HepG2 (cell line): ENCODE measurements around the gene SETD1A. TPM values are rescaled to one million over a fixed set of nuclear protein-coding genes. Genes with fewer than 3 reads are reported as not detected.

Source experiments
- ATAD3A ChIP-seq: sonication (generic); formaldehyde crosslinking; IDR thresholded peaks from 2 replicates; pipeline ENCODE4 v1.4.0; 2020; ENCODE audit warnings: missing genetic modification reagents
- BRF2 ChIP-seq: sonication (generic); formaldehyde crosslinking; IDR thresholded peaks from 2 replicates; pipeline ENCODE4 v1.8.1; 2022; ENCODE audit warnings: mild to moderate bottlenecking, missing genetic modification reagents
- FOXK2 ChIP-seq: fragments of 450-650 bp; IDR thresholded peaks from 2 replicates; pipeline ENCODE4 v1.6.1; 2016
- FOXO1 ChIP-seq: sonication (generic); formaldehyde crosslinking; IDR thresholded peaks from 2 replicates; pipeline ENCODE4 v1.4.0; 2020; ENCODE audit warnings: missing genetic modification reagents
- HDAC6 ChIP-seq: fragments of 200-600 bp; sonication (generic); IDR thresholded peaks from 2 replicates; pipeline ENCODE4 v1.7.0; 2017; ENCODE audit warnings: mild to moderate bottlenecking, antibody characterized with exemption, low read length, low read depth
- HHEX ChIP-seq: IDR thresholded peaks from 2 replicates; pipeline ENCODE4 v1.6.1; 2016; ENCODE audit warnings: control low read depth
- HOMEZ ChIP-seq: IDR thresholded peaks from 2 replicates; pipeline ENCODE4 v1.6.1; 2016; ENCODE audit warnings: low read depth
- MIER2 ChIP-seq: IDR thresholded peaks from 2 replicates; pipeline ENCODE4 v1.6.1; 2016; ENCODE audit warnings: missing biosample characterization, missing genetic modification reagents
- RARA ChIP-seq: IDR thresholded peaks from 2 replicates; pipeline ENCODE4 v1.6.1; 2016; ENCODE audit warnings: missing genetic modification reagents, missing compliant biosample characterization
- RBFOX2 ChIP-seq: fragments of 200-400 bp; formaldehyde crosslinking; IDR thresholded peaks from 2 replicates; pipeline ENCODE4 v1.6.1; 2017; ENCODE audit warnings: low read depth, mild to moderate bottlenecking, low read length
- RBM22 ChIP-seq: fragments of 200-400 bp; formaldehyde crosslinking; optimal IDR thresholded peaks from 2 replicates; pipeline ENCODE3; 2017; ENCODE audit warnings: mild to moderate bottlenecking, low read length, moderate library complexity
- RNF2 ChIP-seq: fragments of 450-650 bp; conservative IDR thresholded peaks from 2 replicates; pipeline ENCODE4 v1.6.1; 2016; ENCODE audit warnings: low read depth
- SKI ChIP-seq: fragments of 450-650 bp; IDR thresholded peaks from one replicate; pipeline ENCODE4 v1.6.1; 2018; ENCODE audit warnings: mild to moderate bottlenecking; ENCODE audit not compliant: partially characterized antibody
- THRA ChIP-seq: sonication (generic); formaldehyde crosslinking; IDR thresholded peaks from 2 replicates; pipeline ENCODE4 v1.4.0; 2020; ENCODE audit warnings: missing genetic modification reagents, borderline replicate concordance
- ZBTB10 ChIP-seq: sonication (generic); formaldehyde crosslinking; IDR thresholded peaks from 2 replicates; pipeline ENCODE4 v1.4.0; 2020; ENCODE audit warnings: missing genetic modification reagents, borderline replicate concordance
- ZFP36L1 ChIP-seq: sonication (generic); formaldehyde crosslinking; IDR thresholded peaks from 2 replicates; pipeline ENCODE4 v1.8.0; 2022; ENCODE audit warnings: mild to moderate bottlenecking, missing genetic modification reagents, moderate library complexity
- ZNF317 ChIP-seq: sonication (generic); formaldehyde crosslinking; IDR thresholded peaks from 2 replicates; pipeline ENCODE4 v1.5.0; 2020; ENCODE audit warnings: mild to moderate bottlenecking, missing genetic modification reagents
- ZNF44 ChIP-seq: sonication (generic); formaldehyde crosslinking; IDR thresholded peaks from 2 replicates; pipeline ENCODE4 v1.5.1; 2020; ENCODE audit warnings: mild to moderate bottlenecking, missing genetic modification reagents
- ZNF451 ChIP-seq: sonication (generic); formaldehyde crosslinking; IDR thresholded peaks from 2 replicates; pipeline ENCODE4 v1.5.0; 2020; ENCODE audit warnings: mild to moderate bottlenecking, missing genetic modification reagents
- ZNF597 ChIP-seq: sonication (generic); formaldehyde crosslinking; IDR thresholded peaks from 2 replicates; pipeline ENCODE4 v1.5.0; 2020; ENCODE audit warnings: missing genetic modification reagents
- ZNF619 ChIP-seq: sonication (generic); formaldehyde crosslinking; IDR thresholded peaks from 2 replicates; pipeline ENCODE4 v1.4.0; 2020; ENCODE audit warnings: mild to moderate bottlenecking, missing genetic modification reagents
- ZNF629 ChIP-seq: sonication (generic); formaldehyde crosslinking; conservative IDR thresholded peaks from 2 replicates; pipeline ENCODE4 v1.5.0; 2020; ENCODE audit warnings: missing genetic modification reagents
- ZSCAN22 ChIP-seq: sonication (generic); formaldehyde crosslinking; IDR thresholded peaks from 2 replicates; pipeline ENCODE4 v1.4.0; 2020; ENCODE audit warnings: mild to moderate bottlenecking, missing genetic modification reagents
- polyA plus RNA-seq, 8 experiments: library from polyadenylated mRNA; depleted of rRNA in 3 of 8; stranded (reverse) in 7 of 8; unstranded in 1 of 8; fragments of >200 nt; fragmentation: Illumina TruSeq in 4 of 8; extraction: Trizol in 4 of 8; gene quantifications; 2 replicates each; pipeline versions ENCODE4 v1.2.1 to v1.2.3, GENCODE V29; 2011 to 2016; ENCODE audit warnings: low read depth in 4 of 8, missing spikeins in 1 of 8, mixed read lengths in 1 of 8; ENCODE audit not compliant: insufficient read depth in 1 of 8
- total RNA-seq, 5 experiments: library from RNA; depleted of rRNA; stranded (reverse); fragments of >200 nt; fragmentation: Illumina TruSeq; extraction: Trizol; gene quantifications; 2 replicates each; pipeline ENCODE4 v1.2.3, GENCODE V29; 2016; ENCODE audit warnings: low read depth in 1 of 5

SETD1A gene
- total and polyA plus RNA-seq, 2 of the 13 experiments (the other 11 are each of a cell fraction or from before 2014, with no cell fraction given), result 3.8 to 5.6 TPM

GRCh38 chr16:30998852-30999761 is 41.6 kb downstream of the SETD1A start (continued):
- TF ChIP-seq RBM22, result no peak
- peak; percentile 75; the same call in 1 of the 2 replicates for TF ChIP-seq THRA
- no peak for TF ChIP-seq ATAD3A (CRISPR knock-in tag)
- no peak; the same call in 1 of the 2 replicates for TF ChIP-seq ZBTB10 (CRISPR knock-in tag)
- no peak for TF ChIP-seq ZNF597 (CRISPR knock-in tag)
- no peak for TF ChIP-seq RNF2
- no peak for TF ChIP-seq ZNF451 (CRISPR knock-in tag)
- no peak for TF ChIP-seq FOXK2
- TF ChIP-seq ZFP36L1 (CRISPR knock-in tag), result no peak
- TF ChIP-seq BRF2 (CRISPR knock-in tag), result no peak
- TF ChIP-seq RBFOX2, result no peak
- TF ChIP-seq ZSCAN22 (CRISPR knock-in tag), result peak; percentile 95
- TF ChIP-seq HDAC6, result no peak
- no peak for TF ChIP-seq HHEX (CRISPR knock-in tag)
- TF ChIP-seq ZNF44 (CRISPR knock-in tag), result peak; percentile 80; the same call in 1 of the 2 replicates
- TF ChIP-seq RARA, result peak; percentile 86
- TF ChIP-seq HOMEZ (CRISPR knock-in tag), result 0 out of 2 replicates have a peak, but pooled peaks have one; percentile 25
- TF ChIP-seq ZNF317 (CRISPR knock-in tag), result peak; percentile 84
- peak; percentile 68; the same call in 1 of the 2 replicates for TF ChIP-seq ZNF619
- TF ChIP-seq FOXO1 (CRISPR knock-in tag), result peak; percentile 89; the same call in 1 of the 2 replicates
- peak; percentile 84 for TF ChIP-seq SKI
- 0 out of 2 replicates have a peak, but pooled peaks have one; percentile 28 for TF ChIP-seq MIER2 (CRISPR knock-in tag)
- TF ChIP-seq ZNF629, result 0 out of 2 replicates have a peak, but pooled peaks have one; percentile 20
